Upper lobe of left lung (tissue), 6 donors: Measurements from ENCODE around the gene OR6Q1. TPM values are rescaled to one million over a fixed set of nuclear protein-coding genes. Genes with fewer than 3 reads are reported as not detected.
"Not testable (repeated sequence)": the region's sequence is repeated elsewhere in the genome, so short reads cannot be mapped to it uniquely, and the experiment has no call there.

Experiments
- ATAC-seq, 2 donors: fragments of 200-7000 bp; cut with Tn5 transposase; one replicate each; pipeline ENCODE4 v1.9.1; 2022; ENCODE audit warnings: mild to moderate bottlenecking in 2 of 2, moderate library complexity in 2 of 2; ENCODE audit not compliant: low FRiP score in 2 of 2
- DNase-seq, 2 donors: peaks; one replicate each; pipeline ENCODE4 v3.0.0-alpha.2; 2019 to 2020
- H3K27ac ChIP-seq, 4 donors: fragments of 200-600 bp; sonication (generic); one replicate each; pipeline ENCODE4 v1.5.1; 2016 to 2019
- H3K27me3 ChIP-seq, 4 donors: fragments of 200-600 bp; sonication (generic); one replicate each; pipeline ENCODE4 v1.5.1; 2017 to 2019
- H3K36me3 ChIP-seq, 4 donors: fragments of 200-600 bp; sonication (generic); one replicate each; pipeline ENCODE4 v1.5.1; 2016 to 2019
- H3K4me1 ChIP-seq, 4 donors: fragments of 200-600 bp; sonication (generic); one replicate each; pipeline ENCODE4 v1.5.1; 2018 to 2019
- H3K4me3 ChIP-seq, 4 donors: fragments of 200-600 bp; sonication (generic); one replicate each; pipeline ENCODE4 v1.5.1; 2017 to 2019; ENCODE audit warnings: mild to moderate bottlenecking in 2 of 4, moderate library complexity in 1 of 4
- H3K9me3 ChIP-seq, 4 donors: fragments of 200-600 bp; sonication (generic); one replicate each; pipeline ENCODE4 v1.5.1; 2018 to 2019
- CTCF ChIP-seq, 6 experiments: fragments of 450-650 bp in 4 of 6; fragments of 200-600 bp in 2 of 6; sonication (generic) in 2 of 6; IDR thresholded peaks; one replicate each; pipeline ENCODE4 v1.5.1; 2016 to 2019; ENCODE audit warnings: antibody characterized with exemption in 6 of 6
- EP300 ChIP-seq, 4 donors: sonication (generic); formaldehyde crosslinking; IDR thresholded peaks; one replicate each; pipeline ENCODE4 v1.5.1; 2017; ENCODE audit warnings: antibody characterized with exemption in 4 of 4, control low read depth in 2 of 4
- POLR2A ChIP-seq, 4 donors: fragments of 450-650 bp; IDR thresholded peaks; one replicate each; pipeline ENCODE4 v1.5.1; 2016 to 2017; ENCODE audit warnings: antibody characterized with exemption in 4 of 4, mild to moderate bottlenecking in 2 of 4
- POLR2AphosphoS5 ChIP-seq, 2 donors: sonication (generic); formaldehyde crosslinking; IDR thresholded peaks; one replicate each; pipeline ENCODE4 v1.5.1; 2017; ENCODE audit warnings: antibody characterized with exemption in 2 of 2
- WGBS, 2 donors: methylation state at CpG; one replicate each; pipeline ENCODE4 v1.1.5; 2017 to 2018; 5-methylcytosine and 5-hydroxymethylcytosine counted together
- total RNA-seq, 6 donors: library from RNA; depleted of rRNA in 4 of 6; stranded (reverse); fragments of >200 nt in 4 of 6; gene quantifications; one replicate each; pipeline versions ENCODE4 v1.1.0 to v1.2.1, GENCODE V29; 2016 to 2021
- donor health status: DM: no; HTN: no; CAD: no; lungs with moderate emphysema.
- donor health status: DM: no; HTN: yes; CAD: no; lungs with severe emphysema.

The OR6Q1 gene
- not detected for total RNA-seq

- DNase-seq: no peak
- H3K27ac ChIP-seq: peak within 1 kb of the TSS in 2 of 4 donors; percentile 18 to 68
- no peak for ATAC-seq
- H3K36me3 ChIP-seq: no peaks in the 10 kb centered on the region
- H3K27me3 ChIP-seq: no peaks in the 10 kb centered on the region
- H3K9me3 ChIP-seq: no peaks in the 10 kb centered on the region
- peaks cover 9 to 37% (median 14%) of the 10 kb centered on the region in 4 donors for H3K4me1 ChIP-seq
- TF ChIP-seq POLR2A (IDR thresholded peaks at IDR 0.05) (no peak), POLR2AphosphoS5 (IDR thresholded peaks at IDR 0.05) (no peak), EP300 (IDR thresholded peaks at IDR 0.05) (no peak), CTCF (IDR thresholded peaks at IDR 0.05) (no peak)
- H3K4me3 ChIP-seq: no peak within 1 kb of the TSS
Measured at GRCh38 chr11:58030653-58031052, at the start of gene OR6Q1. Gene OR6Q1 (plus strand): TSS chr11:58030953. CDS start chr11:58030953, 0 bp downstream.

GRCh38 chr11:57981536-57981935 is 49.2 kb upstream of the OR6Q1 start:
- H3K36me3 ChIP-seq: no peaks in the 10 kb centered on the region
- WGBS, 2 donors: 84 to 93% methylated on average over 3 of the region's 3 CpGs
- H3K27ac ChIP-seq: no peak overlapping the region
- TF ChIP-seq EP300 (IDR thresholded peaks at IDR 0.05) (no peak), CTCF (IDR thresholded peaks at IDR 0.05) (no peak), POLR2AphosphoS5 (IDR thresholded peaks at IDR 0.05) (no peak), POLR2A (IDR thresholded peaks at IDR 0.05) (no peak)
- no peaks in the 10 kb centered on the region for H3K9me3 ChIP-seq
- H3K27me3 ChIP-seq: no peaks in the 10 kb centered on the region
- H3K4me3 ChIP-seq: no peak overlapping the region
- DNase-seq (no peak), ATAC-seq (no peak)
- H3K4me1 ChIP-seq: no peaks in the 10 kb centered on the region

- no peak for ATAC-seq
- Histone ChIP-seq H3K4me1 (no peaks in the 10 kb centered on the region), H3K4me3 (no peak overlapping the region), H3K9me3 (no peaks in the 10 kb centered on the region), H3K36me3 (no peaks in the 10 kb centered on the region), H3K27me3 (no peaks in the 10 kb centered on the region), H3K27ac (no peak overlapping the region)
- no peak for TF ChIP-seq POLR2A (IDR thresholded peaks at IDR 0.05)
- no peak for TF ChIP-seq EP300 (IDR thresholded peaks at IDR 0.05)
- TF ChIP-seq CTCF (IDR thresholded peaks at IDR 0.05): no peak
- no peak for TF ChIP-seq POLR2AphosphoS5 (IDR thresholded peaks at IDR 0.05)
- no peak for DNase-seq
- 66 to 70% methylated on average over 4 of the region's 4 CpGs for WGBS, 2 donors
Measured at GRCh38 chr11:57982776-57983175, 48.0 kb upstream of the OR6Q1 start.

DNA sequence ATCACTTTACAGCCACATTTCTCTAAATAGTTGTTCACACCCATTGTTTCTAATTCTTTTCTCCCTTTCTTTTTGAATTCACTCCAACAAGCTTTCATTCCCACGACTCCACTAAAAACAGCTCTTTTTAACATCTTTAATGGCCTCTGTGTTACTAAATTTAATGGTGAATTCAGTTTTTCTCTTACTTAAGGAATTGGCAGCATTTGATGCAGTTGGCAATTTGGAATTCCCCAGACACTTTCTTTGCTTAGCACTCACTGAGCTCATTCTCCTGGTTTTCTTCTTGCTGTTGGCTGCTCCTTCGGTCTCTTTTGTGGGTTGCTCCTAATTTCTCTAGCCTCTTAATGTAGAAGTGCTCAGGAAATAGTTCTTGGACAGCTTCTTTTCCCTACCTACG is 47.6 kb upstream of the OR6Q1 start:
- WGBS, 2 donors: 73 to 75% methylated on average over 3 of the region's 3 CpGs
- ATAC-seq: no peak

DNA sequence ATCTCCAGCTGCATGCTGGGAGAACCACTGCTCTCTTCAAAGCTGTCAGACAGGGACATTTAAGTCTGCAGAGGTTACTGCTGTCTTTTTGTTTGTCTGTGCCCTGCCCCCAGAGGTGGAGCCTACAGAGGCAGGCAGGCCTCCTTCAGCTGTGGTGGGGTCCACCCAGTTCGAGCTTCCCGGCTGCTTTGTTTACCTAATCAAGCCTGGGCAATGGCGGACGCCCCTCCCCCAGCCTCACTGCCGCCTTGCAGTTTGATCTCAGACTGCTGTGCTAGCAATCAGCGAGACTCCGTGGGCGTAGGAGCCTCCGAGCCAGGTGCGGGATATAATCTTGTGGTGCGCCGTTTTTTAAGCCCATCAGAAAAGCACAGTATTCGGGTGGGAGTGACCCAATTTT is 31.2 kb upstream of the OR6Q1 start:
- WGBS, 2 donors: 48 to 74% methylated on average over 5 to 12 of the region's 13 CpGs
- H3K9me3 ChIP-seq, H3K27ac ChIP-seq, H3K4me3 ChIP-seq, ATAC-seq, H3K36me3 ChIP-seq, H3K27me3 ChIP-seq, H3K4me1 ChIP-seq: not testable (repeated sequence)
- DNase-seq: peak in 1 of 2 donors; percentile 42

More for the DNA sequence above, 47.6 kb upstream of the OR6Q1 start:
- TF ChIP-seq POLR2A (IDR thresholded peaks at IDR 0.05) (no peak), CTCF (IDR thresholded peaks at IDR 0.05) (no peak), EP300 (IDR thresholded peaks at IDR 0.05) (no peak), POLR2AphosphoS5 (IDR thresholded peaks at IDR 0.05) (no peak)
- H3K36me3 ChIP-seq: no peaks in the 10 kb centered on the region
- no peaks in the 10 kb centered on the region for H3K9me3 ChIP-seq
- no peaks in the 10 kb centered on the region for H3K4me1 ChIP-seq
- no peak for DNase-seq
- H3K4me3 ChIP-seq: no peak overlapping the region
- H3K27me3 ChIP-seq: no peaks in the 10 kb centered on the region
- no peak overlapping the region for H3K27ac ChIP-seq

GRCh38 chr11:58000021-58000420 is 30.7 kb upstream of the OR6Q1 start:
- 90 to 97% methylated on average over 2 to 10 of the region's 10 CpGs for WGBS, 2 donors
- not testable (repeated sequence) for ATAC-seq

More at GRCh38 chr11:58000021-58000420, 30.7 kb upstream of the OR6Q1 start:
- not testable (repeated sequence) for H3K9me3 ChIP-seq, H3K4me3 ChIP-seq, H3K4me1 ChIP-seq, H3K27ac ChIP-seq, H3K36me3 ChIP-seq, H3K27me3 ChIP-seq, DNase-seq
